Measurements from ENCODE around the gene FAHD2A.

The FAHD2A gene

GRCh38 chr2:95382686-95383634 lies 19.5 kb upstream of the FAHD2A start:
- DNase-seq (ENCODE audit: low spot score) = no peak
- TF ChIP-seq CTCF (IDR thresholded peaks at IDR 0.05; ENCODE audit: extremely low read depth, missing control alignments) = no peak

GRCh38 chr2:95383635-95384027 lies 18.9 kb upstream of the FAHD2A start:
- no peak for TF ChIP-seq CTCF (IDR thresholded peaks at IDR 0.05; ENCODE audit: extremely low read depth, missing control alignments)
- DNase-seq (ENCODE audit: low spot score) = no peak

- no peak for TF ChIP-seq CTCF (IDR thresholded peaks at IDR 0.05; ENCODE audit: extremely low read depth, missing control alignments)
- no peak for DNase-seq (ENCODE audit: low spot score)
Measured at GRCh38 chr2:95384854-95385569, 17.5 kb upstream of the FAHD2A start.

GRCh38 chr2:95385570-95385984 lies 16.9 kb upstream of the FAHD2A start:
- no peak for DNase-seq (ENCODE audit: low spot score)
- TF ChIP-seq CTCF (IDR thresholded peaks at IDR 0.05; ENCODE audit: extremely low read depth, missing control alignments) = no peak

- no peak for TF ChIP-seq CTCF (IDR thresholded peaks at IDR 0.05; ENCODE audit: extremely low read depth, missing control alignments)
- DNase-seq (ENCODE audit: low spot score) = no peak
Measured at GRCh38 chr2:95386031-95386430, 16.5 kb upstream of the FAHD2A start.

GRCh38 chr2:95387358-95387757 lies 15.2 kb upstream of the FAHD2A start:
- TF ChIP-seq CTCF (IDR thresholded peaks at IDR 0.05; ENCODE audit: extremely low read depth, missing control alignments) = no peak
- DNase-seq (ENCODE audit: low spot score) = no peak

GRCh38 chr2:95388091-95388692 lies 14.3 kb upstream of the FAHD2A start:
- DNase-seq (ENCODE audit: low spot score) = no peak
- TF ChIP-seq CTCF (IDR thresholded peaks at IDR 0.05; ENCODE audit: extremely low read depth, missing control alignments) = no peak

All from GM20000 (cell line).